Measurements from ENCODE around the gene PRAMEF20.
"Not testable (repeated sequence)": the region's sequence is repeated elsewhere in the genome, so short reads cannot be mapped to it uniquely, and the experiment has no call there.

DNA sequence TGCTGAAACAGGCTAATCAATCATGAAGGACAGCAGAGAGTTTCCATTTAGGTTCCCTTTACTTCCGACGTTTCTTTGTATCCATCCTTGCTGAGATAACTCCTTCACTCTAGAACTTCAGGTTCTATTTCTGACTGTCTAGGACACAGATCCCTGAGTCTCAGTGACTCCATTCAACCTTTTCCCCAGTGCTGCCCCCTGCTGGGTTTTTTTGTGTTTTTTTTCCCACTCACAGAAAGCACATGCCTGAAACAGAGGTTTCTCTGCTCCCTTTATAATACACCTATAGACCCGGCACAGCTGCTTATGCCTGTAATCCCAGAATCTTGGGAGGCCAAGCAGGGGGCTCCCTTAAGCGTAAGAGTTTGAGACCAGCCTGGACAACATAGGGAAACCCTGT, 41.7 kb upstream of the PRAMEF20 start:
- not testable (repeated sequence) for TF ChIP-seq EZH2 (IDR thresholded peaks at IDR 0.05; ENCODE audit: borderline replicate concordance, low read depth, low read length, severe bottlenecking); POLR2AphosphoS5 (IDR thresholded peaks at IDR 0.05; ENCODE audit: insufficient read depth, low read depth, low read length); POLR2A (IDR thresholded peaks at IDR 0.05; ENCODE audit: low read depth, low read length); MYC (IDR thresholded peaks at IDR 0.05; ENCODE audit: low read depth, low read length); GATA2 (IDR thresholded peaks at IDR 0.05; ENCODE audit: insufficient read depth, insufficient read length, low read depth, low read length); JUN (IDR thresholded peaks at IDR 0.05; ENCODE audit: borderline replicate concordance, insufficient read depth, insufficient read length, low read depth)
- TF ChIP-seq, protein P1, sequence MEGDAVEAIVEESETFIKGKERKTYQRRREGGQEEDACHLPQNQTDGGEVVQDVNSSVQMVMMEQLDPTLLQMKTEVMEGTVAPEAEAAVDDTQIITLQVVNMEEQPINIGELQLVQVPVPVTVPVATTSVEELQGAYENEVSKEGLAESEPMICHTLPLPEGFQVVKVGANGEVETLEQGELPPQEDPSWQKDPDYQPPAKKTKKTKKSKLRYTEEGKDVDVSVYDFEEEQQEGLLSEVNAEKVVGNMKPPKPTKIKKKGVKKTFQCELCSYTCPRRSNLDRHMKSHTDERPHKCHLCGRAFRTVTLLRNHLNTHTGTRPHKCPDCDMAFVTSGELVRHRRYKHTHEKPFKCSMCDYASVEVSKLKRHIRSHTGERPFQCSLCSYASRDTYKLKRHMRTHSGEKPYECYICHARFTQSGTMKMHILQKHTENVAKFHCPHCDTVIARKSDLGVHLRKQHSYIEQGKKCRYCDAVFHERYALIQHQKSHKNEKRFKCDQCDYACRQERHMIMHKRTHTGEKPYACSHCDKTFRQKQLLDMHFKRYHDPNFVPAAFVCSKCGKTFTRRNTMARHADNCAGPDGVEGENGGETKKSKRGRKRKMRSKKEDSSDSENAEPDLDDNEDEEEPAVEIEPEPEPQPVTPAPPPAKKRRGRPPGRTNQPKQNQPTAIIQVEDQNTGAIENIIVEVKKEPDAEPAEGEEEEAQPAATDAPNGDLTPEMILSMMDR (IDR thresholded peaks at IDR 0.05; ENCODE audit: extremely low read depth in 1 of 2, insufficient read depth in 1 of 2, low read depth in 1 of 2, low read length in 2 of 2) = not testable (repeated sequence)
- TF ChIP-seq, protein P2, sequence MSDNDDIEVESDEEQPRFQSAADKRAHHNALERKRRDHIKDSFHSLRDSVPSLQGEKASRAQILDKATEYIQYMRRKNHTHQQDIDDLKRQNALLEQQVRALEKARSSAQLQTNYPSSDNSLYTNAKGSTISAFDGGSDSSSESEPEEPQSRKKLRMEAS (IDR thresholded peaks at IDR 0.05; ENCODE audit: insufficient read depth, insufficient read length) = not testable (repeated sequence)
